GM19239 (cell line): ENCODE measurements around the gene PRKN.

Experiments
- DNase-seq: peaks from one replicate; pipeline ENCODE4 v3.0.0; 2011; ENCODE audit warnings: low spot score; ENCODE audit not compliant: insufficient read length
- FAIRE-seq: peaks from 2 replicates; lab custom pipeline; 2011; peaks lifted over from hg19 to GRCh38; lab: Jason Lieb, UNC

Gene PRKN

DNA sequence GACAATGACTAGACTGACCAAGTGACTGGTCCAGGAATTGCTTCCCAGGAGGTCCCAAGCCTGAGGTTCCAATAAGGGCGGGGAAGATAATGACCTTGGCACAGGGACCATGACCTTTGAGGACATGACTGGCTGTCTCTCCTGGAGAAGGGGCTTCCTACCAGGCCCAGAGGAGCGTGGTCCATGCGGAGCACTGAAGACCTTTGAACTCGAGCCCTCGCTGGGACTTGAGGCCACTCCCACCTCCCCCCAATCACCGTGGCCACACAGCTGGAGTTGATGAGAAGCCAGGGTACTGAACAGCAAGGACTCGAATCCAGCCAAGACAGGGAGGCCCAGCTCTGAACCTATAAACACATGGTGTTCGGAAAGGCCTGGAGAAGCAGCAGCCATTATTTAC, 677.0 kb downstream of the PRKN start:
- DNase-seq (no peak), FAIRE-seq (no peak)

DNA sequence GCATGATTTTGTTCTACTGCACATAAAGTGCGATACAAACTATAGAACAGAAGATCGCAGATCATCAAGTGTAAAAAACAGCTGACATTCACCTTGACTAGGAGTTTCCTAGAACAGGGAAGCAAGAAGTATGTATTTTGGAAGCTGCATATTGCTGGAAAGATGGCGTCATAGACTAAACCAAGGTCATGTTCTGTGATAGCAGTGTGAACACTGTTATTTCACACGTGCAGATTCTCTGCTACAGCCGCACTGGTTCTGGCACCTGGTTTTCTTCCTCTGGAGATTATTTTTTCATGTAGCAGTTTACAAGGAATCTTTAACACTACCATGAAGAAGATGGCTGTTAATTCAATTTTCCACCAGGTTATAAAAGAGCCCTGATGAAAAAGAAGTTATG, 681.2 kb downstream of the PRKN start:
- no peak for FAIRE-seq
- DNase-seq: no peak

DNA sequence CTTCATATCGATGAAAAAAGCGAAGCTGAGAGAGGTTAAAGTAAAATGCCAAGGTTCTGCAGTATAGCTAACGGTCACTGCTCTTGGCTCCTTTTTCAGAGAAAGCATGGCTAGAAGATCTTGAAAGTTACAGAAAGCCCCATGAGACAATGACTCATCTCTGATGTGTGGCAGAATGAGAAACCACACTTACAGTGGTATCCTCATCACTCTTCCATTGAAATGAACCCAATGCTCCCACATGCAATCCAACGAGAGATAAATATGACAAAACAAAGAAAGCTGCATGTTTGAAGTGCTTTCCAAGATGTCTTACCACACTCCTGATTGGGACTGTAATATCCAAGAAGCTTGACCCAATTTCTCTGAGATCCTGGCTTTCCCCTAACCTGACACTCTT, 694.9 kb downstream of the PRKN start:
- FAIRE-seq: no peak
- no peak for DNase-seq

DNA sequence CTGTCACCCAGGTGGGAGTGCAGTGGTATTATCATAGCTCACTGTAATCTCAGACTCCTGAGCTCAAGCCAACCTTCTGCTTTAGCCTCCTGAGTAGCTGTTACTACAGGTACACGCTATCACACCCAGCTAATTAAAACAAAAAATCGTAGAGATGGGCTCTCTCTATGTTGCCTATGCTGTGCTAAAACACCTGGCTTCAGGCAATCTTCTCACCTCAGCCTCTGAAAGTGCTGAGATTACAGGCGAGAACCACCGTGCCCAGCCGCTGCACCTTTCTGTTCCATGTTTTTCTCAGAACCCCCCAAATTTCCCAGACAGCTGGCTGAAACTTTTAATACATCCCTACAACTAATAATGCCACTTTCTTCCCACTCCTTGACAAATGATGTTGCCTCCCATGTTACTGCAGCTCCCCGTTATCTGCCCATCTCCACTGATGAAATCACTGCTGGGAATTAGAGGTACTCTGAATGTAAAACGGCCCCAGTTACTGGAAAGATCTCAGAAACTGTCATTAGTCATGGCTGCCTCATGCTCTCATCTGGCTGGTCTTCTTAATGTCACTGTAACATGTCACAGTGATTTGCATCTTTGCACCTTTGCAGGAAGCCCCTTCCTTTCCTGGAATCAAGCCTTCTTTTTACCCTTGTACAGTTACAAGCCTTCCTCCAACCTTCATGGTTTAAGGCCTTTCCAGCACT, 697.5 kb downstream of the PRKN start:
- no peak for FAIRE-seq

GRCh38 chr6:162026843-162027242, 700.7 kb downstream of the PRKN start:
- FAIRE-seq (no peak), DNase-seq (no peak)

More for the DNA sequence above, 697.5 kb downstream of the PRKN start:
- DNase-seq: no peak

- FAIRE-seq: no peak
- DNase-seq: no peak
These were observed 701.5 kb downstream of the PRKN start for GRCh38 chr6:162026031-162026430.

DNA sequence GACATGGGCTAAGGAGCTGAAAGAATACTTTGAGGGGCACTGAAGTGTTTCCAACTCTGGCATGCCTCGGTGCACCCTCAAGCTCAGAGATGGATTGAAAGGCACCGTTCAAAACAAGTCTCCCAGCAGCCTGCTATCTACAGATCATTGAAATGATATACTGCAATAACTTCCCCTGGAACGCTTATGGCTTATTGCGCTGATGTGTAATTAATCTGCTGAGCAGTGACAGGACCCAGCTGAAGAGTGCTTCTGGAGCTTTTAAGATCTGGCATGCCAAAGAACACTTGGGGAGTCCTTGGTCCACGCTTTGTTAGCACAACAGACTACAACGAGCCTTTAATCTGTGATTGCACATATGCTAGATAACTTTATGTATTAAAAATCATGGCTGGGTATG, 708.2 kb downstream of the PRKN start:
- FAIRE-seq: no peak
- no peak for DNase-seq

DNA sequence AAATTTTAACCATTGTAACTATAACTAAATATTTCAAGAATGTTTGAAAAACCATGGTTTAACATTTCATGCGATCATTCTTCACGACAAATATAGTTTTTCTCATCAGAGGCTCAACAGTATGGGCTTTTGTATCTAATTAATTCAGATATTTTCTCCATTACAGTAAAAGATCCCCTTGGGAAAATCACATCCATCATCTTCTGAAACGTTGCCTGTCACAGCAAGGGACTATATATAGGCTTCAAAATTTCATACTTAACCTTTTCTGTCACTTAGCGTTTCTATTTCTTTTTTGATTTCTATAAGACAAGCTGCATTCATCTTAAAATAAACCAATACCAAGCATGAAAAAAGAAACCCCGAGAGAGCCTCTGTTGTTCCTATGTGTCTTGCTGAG, 710.0 kb downstream of the PRKN start:
- DNase-seq: no peak
- no peak for FAIRE-seq

GRCh38 chr6:162014069-162014811, 713.3 kb downstream of the PRKN start:
- no peak for FAIRE-seq
- no peak for DNase-seq

- no peak for DNase-seq
- FAIRE-seq: no peak
These were observed 722.2 kb downstream of the PRKN start for GRCh38 chr6:162005372-162005771.

GRCh38 chr6:161996783-161997182, 730.8 kb downstream of the PRKN start:
- FAIRE-seq (no peak), DNase-seq (no peak)

- FAIRE-seq: no peak
- no peak for DNase-seq
These were observed 741.6 kb downstream of the PRKN start for GRCh38 chr6:161985876-161986423.

- FAIRE-seq (no peak), DNase-seq (no peak)
These were observed 742.9 kb downstream of the PRKN start for GRCh38 chr6:161984713-161985112.

DNA sequence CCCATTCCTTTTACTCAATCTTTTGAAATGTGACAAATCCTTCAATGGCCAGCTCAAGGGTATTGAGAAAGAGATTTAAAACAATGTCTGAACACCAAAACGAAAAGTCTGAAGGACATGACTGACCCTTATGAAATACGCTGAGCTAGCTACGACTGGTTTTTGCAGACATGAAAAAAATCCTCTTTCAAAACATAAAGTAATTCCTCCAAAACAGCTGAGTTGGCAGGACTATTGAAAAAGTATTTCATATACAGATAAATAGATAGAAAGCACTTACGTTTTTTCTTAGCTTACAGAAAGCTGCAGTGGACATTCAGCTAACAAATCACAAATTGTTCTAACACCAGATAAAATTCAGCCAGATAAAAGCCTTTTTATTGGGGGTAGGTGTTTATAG, 751.0 kb downstream of the PRKN start:
- FAIRE-seq (no peak), DNase-seq (no peak)

DNA sequence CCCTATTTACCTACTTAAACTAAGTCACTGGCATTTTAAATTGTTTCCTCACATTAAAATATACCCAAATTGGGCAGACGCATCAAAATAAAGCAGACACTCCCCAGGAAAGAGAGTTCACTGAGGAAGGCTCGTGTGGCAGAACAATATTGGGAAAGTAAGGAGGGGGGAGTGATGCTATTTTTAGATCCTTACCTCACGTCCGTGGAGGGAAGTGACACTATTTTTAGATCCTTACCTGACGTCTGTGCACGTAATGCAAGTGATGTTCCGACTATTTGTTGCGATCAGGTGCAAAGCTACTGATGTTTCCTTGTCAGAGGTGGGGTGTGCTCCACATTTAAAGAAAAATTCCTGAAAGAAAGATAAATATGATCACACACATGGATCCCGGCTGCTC, 754.5 kb downstream of the PRKN start:
- DNase-seq (no peak), FAIRE-seq (no peak)

- no peak for DNase-seq
- no peak for FAIRE-seq
These were observed 756.5 kb downstream of the PRKN start for GRCh38 chr6:161971043-161971442.

DNA sequence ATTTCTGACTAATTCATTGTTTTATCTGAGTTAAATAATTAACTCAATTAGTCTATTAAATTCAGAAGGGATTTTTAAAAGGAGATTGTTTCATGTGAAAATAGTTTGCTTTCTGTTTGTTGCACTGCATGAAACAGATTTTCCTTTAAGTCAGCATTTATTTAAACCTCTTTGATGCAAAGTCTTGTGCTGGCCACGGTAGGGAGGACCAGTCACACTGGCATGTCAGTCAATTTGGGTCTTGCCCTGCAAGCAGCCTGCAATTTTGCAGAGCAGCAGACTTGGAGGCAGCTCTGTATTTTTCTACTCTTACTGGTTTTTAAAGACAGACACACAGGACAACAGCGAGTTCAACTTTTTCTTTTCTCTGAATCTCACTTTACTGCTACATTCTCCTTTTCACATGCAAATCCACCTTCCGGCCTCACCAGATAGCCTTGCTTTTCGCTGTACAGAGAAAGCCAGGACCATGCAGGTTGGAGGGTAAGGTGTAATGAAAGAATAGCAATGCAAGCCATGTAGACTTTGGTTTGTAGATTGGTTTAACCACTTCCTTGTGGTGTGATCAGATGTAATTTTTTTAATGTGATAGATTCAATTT, 763.8 kb downstream of the PRKN start:
- DNase-seq (no peak), FAIRE-seq (no peak)

GRCh38 chr6:161963181-161963580, 764.4 kb downstream of the PRKN start:
- FAIRE-seq (no peak), DNase-seq (no peak)

DNA sequence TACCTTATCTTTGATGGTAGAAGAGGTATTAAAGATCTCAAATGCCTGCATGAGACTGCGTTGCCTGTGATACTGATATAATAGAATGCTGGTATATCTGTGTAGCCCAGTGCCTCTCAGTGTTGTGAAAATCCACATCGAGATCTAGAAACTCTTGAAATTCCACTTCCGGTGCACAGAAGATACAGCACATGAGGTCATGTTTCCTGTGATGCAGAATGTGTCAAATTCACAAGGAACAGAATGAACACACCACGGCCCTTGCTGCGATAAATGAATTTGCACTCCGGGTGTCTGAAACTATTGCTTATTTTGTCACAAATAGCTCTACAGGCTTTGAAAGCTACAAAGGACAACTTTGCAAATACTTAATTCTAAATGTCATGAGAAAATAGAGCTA, 765.8 kb downstream of the PRKN start:
- FAIRE-seq (no peak), DNase-seq (no peak)

GRCh38 chr6:161961046-161961445, 766.5 kb downstream of the PRKN start:
- FAIRE-seq: no peak
- DNase-seq: no peak

DNA sequence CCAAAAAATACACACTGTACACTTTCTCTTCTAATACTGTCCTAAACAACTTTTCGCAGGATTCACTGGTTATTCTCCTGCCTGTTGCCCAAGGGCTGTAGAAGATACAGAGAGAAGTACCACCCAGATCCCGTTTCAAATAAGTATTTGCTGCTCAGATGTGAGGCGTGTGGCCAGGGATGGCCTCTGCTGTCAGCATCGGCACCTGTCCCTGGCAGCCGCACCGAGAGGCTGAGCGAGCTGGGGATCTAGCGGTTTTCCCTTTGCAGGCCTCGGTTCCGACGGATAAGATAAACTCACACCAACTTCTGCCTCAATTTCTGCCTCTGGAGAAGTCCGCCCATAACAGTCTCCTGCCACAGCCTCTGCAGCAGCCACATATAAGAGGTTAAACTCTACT, 768.5 kb downstream of the PRKN start:
- FAIRE-seq (no peak), DNase-seq (no peak)
